Cerebellar nuclear complex (tissue), 1 donor: ENCODE data around the gene TRMT13.
"Not testable (repeated sequence)": the region's sequence is repeated elsewhere in the genome, so short reads cannot be mapped to it uniquely, and the experiment has no call there.

Experiments used
- DNase-seq, 2 experiments: peaks; one replicate each; lab custom pipeline; 2025; lab: John Stamatoyannopoulos, UW

The TRMT13 gene

GRCh38 chr1:100162881-100163280 lies 29.9 kb downstream of the TRMT13 start:
- DNase-seq, result no peak

DNA sequence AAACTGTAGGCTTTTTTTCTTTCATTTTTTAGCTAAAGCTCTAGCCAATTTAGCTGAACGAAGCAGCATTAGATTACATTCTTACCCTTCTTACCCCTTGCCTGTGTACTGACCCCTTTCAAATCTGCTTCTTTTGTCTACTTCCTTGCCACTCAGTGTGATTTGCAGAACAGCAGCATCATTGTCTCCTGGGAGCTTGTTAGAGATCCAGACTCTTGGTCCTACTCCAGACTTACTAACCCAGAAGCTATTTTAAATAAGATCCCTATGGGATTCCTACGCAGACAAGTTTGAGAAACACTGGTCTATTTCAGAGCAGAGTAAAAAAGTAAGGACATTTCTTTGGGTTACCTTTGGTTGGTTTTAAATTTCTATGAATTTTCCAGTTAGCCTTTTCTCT lies 31.3 kb downstream of the TRMT13 start:
- DNase-seq, result no peak

- DNase-seq, result no peak
Measured at GRCh38 chr1:100164702-100165101, 31.7 kb downstream of the TRMT13 start.

GRCh38 chr1:100168051-100168450 lies 35.1 kb downstream of the TRMT13 start:
- no peak for DNase-seq

- DNase-seq, result no peak
Measured at GRCh38 chr1:100177295-100178041, 44.5 kb downstream of the TRMT13 start.

- no peak for DNase-seq
Measured at GRCh38 chr1:100178091-100178490, 45.1 kb downstream of the TRMT13 start, which contains the start of gene LRRC39. LRRC39 (minus strand) TSS chr1:100178256; CDS start chr1:100168516, 9,740 bp downstream.

DNA sequence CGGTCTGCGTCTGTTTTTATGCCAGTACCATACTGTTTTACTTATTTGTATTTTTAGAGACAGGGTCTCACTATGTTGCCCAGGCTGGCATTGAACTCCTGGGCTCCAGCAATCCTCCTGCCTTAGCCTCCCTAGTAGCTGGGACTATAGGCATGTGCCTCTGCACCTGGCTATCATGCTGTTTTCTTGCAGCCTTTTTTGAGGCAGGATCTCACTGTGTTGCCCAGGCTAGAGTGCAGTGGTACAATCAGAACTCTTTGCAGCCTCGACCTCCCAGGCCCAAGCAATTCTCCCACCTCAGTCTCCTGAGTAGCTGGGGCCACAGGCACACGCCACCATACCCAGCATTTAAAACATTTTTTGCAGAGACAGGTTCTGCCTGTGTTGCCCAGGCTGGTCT lies 50.4 kb downstream of the TRMT13 start:
- DNase-seq, result no peak

GRCh38 chr1:100184536-100184935 lies 51.6 kb downstream of the TRMT13 start:
- no peak for DNase-seq

GRCh38 chr1:100187912-100188311 lies 54.9 kb downstream of the TRMT13 start:
- DNase-seq, result no peak

DNA sequence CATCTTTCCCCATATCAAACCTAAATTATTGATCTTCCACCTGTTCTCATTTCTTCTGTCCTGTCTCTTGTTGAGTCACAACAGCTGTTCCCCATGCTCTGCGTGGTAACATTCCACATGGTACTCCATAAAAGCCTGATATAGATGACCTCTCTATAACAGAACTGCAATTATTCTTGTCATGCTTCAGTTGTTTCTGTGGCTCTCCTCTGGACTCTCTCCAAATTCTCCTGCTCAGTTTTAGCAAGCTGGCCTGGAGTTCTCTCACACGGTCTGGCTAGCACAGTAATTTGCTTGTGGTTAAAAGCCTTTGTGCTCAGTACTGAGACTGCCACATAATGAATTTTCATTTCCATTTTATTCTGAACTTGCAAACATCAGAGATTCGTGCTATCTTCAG lies 55.7 kb downstream of the TRMT13 start:
- DNase-seq, result no peak

DNA sequence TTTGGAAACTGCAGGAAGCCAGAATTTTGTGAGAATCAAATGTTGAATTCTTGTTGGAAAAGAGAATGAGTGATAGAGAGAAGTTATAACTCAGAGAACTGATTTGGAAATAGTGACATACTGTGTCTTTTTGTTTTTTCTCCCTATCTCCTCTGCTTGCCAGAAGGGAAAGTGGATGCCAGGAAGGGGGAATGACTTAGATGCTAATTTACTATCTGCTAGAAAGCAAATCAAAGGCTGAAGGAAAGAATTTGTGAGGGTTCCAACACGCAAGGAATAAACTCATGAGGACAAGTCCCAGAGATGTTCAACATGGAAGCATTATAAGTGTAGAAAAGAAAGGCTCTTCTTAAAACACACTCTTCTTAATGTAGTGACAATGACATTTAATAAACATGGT lies 65.6 kb downstream of the TRMT13 start:
- no peak for DNase-seq

GRCh38 chr1:100200060-100200459 lies 67.1 kb downstream of the TRMT13 start:
- DNase-seq, result not testable (repeated sequence)
